Measurements from ENCODE around the gene LENG8. TPM values are rescaled to one million over a fixed set of nuclear protein-coding genes. Genes with fewer than 3 reads are reported as not detected.

The LENG8 gene
- total RNA-seq, 1 donor from 2014 or later = 193 TPM

DNA sequence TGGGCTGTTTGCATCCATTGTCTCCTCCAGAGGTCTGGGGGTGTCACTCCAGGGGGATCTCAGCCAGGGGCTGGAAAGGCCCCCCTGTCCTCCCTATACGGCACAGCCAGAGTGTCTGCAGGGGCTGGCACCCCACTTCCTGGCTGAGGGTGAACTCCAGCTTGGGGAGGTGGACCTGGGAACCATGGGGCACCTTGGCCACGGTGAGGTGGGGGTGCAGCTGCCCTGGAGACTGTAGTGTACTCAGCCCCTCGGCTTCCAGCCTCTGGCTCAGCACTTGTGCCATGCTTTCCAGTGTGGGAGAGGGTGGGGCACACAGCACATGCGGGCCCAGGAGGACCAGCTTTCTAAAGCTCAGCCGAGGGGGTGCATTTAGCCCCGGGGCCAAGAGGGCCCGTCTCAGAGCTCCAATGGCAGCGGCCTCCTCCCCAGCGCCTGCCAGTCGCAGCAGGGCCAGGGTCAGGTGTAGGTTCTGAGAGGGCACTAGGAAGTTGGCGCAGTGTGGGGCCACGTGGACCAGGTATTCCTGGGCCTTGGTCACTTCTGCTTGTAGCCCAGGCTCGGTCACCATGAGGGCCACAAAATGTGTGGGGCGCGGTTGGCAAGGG lies 13.2 kb downstream of the LENG8 start:
- peaks cover 13% of the 10 kb centered on the region for H3K36me3 ChIP-seq (ENCODE audit: insufficient read depth, low read length)
- peaks cover 49% of the 10 kb centered on the region for H4K20me1 ChIP-seq (ENCODE audit: insufficient read depth, low read length)
- Mint-ChIP-seq H3K27ac (ENCODE audit: unreplicated experiment) (peak overlapping the region; percentile 90), H3K4me1 (ENCODE audit: low read depth, unreplicated experiment) (peaks cover 8% of the 10 kb centered on the region), H3K9me3 (ENCODE audit: unreplicated experiment) (no peaks in the 10 kb centered on the region), H3K36me3 (ENCODE audit: low read depth, unreplicated experiment) (peaks cover 25% of the 10 kb centered on the region), H3K4me3 (ENCODE audit: unreplicated experiment) (peak overlapping the region; percentile 66), H3K27me3 (ENCODE audit: low read depth, unreplicated experiment) (no peaks in the 10 kb centered on the region)
- peak overlapping the region; percentile 93 for H3K4me2 ChIP-seq (ENCODE audit: low read length)
- no peaks in the 10 kb centered on the region for H3K9me3 ChIP-seq (ENCODE audit: insufficient read depth, low read depth, low read length)
- no peak for FAIRE-seq
- no peak overlapping the region for H3K27ac ChIP-seq (ENCODE audit: low read depth, low read length)
- no peaks in the 10 kb centered on the region for H3K27me3 ChIP-seq (ENCODE audit: insufficient read depth, low read length)
- H3K9ac ChIP-seq (ENCODE audit: low read length) = peak overlapping the region; percentile 84
- H3K79me2 ChIP-seq (ENCODE audit: insufficient read depth, low read length) = peaks cover 43% of the 10 kb centered on the region
- peak overlapping the region; percentile 54 for H3K4me3 ChIP-seq (ENCODE audit: insufficient read depth, low read depth, low read length)
- peaks cover 24% of the 10 kb centered on the region for H3K4me1 ChIP-seq (ENCODE audit: insufficient read depth, low read length)
- DNase-seq (ENCODE audit: low read depth) = no peak
- no peak overlapping the region for H2AFZ ChIP-seq (ENCODE audit: low read depth, low read length)
- TF ChIP-seq EZH2 (IDR thresholded peaks at IDR 0.05; ENCODE audit: insufficient read depth, low read length) (no peak), CTCF (IDR thresholded peaks at IDR 0.05; ENCODE audit: insufficient read depth, low read depth, low read length) (no peak)

DNA sequence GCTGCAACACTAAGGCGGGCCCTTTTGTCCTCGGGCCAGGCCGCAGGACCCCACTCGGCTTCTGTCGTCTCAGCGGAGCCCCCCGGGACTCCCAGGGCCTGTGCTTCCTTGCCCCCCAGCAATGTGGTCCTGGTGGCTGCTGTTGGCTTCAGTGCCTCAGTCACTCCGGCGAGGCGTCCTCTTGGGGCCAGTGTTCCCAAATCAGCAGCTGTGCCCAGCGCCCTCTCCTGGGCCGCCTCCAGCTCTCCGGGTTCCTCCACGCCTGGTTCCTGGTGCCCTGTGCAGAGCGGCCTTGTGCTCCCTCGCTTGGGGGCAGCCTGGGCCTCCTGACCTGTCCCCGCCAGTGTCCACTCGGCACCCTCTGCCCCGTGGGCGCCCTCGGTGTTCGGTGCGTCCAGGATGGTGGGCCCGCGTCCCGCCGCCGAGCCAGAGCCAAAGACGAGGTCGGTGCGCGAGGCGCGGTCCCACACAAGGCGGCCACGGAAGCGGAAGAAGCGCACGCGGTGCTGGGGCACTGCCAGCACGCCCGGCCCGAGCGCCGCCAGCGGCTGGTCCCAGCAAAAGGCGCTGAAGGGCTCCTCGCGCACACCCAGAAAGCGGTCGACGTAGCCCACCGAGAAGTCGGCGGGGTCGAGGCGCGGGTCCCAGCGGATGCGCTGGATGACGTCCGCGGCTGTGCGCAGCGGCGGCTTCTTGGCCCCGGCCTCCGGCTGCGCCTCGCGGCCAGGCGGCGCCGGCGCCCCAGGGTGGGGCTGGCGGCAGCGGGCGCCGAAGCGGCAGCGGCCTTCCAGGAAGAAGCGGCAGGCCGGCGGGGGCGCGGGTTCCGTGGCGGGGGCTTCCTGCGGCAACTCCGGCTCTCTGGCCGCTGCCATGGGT lies 13.9 kb downstream of the LENG8 start:
- Histone ChIP-seq H3K4me1 (ENCODE audit: insufficient read depth, low read length) (peaks cover 24% of the 10 kb centered on the region), H4K20me1 (ENCODE audit: insufficient read depth, low read length) (peaks cover 41% of the 10 kb centered on the region), H3K27me3 (ENCODE audit: insufficient read depth, low read length) (no peaks in the 10 kb centered on the region), H3K9me3 (ENCODE audit: insufficient read depth, low read depth, low read length) (no peaks in the 10 kb centered on the region), H3K27ac (ENCODE audit: low read depth, low read length) (peak overlapping the region; percentile 83), H3K79me2 (ENCODE audit: insufficient read depth, low read length) (peaks cover 38% of the 10 kb centered on the region), H3K36me3 (ENCODE audit: insufficient read depth, low read length) (peaks cover 10% of the 10 kb centered on the region), H3K4me2 (ENCODE audit: low read length) (peak overlapping the region; percentile 93), H2AFZ (ENCODE audit: low read depth, low read length) (peak overlapping the region; percentile 56), H3K4me3 (ENCODE audit: insufficient read depth, low read depth, low read length) (peak overlapping the region; percentile 54), H3K9ac (ENCODE audit: low read length) (peak overlapping the region; percentile 84)
- no peaks in the 10 kb centered on the region for H3K9me3 Mint-ChIP-seq (ENCODE audit: unreplicated experiment)
- H3K27ac Mint-ChIP-seq (ENCODE audit: unreplicated experiment) = peak overlapping the region; percentile 53
- H3K27me3 Mint-ChIP-seq (ENCODE audit: low read depth, unreplicated experiment) = no peaks in the 10 kb centered on the region
- TF ChIP-seq EZH2 (IDR thresholded peaks at IDR 0.05; ENCODE audit: insufficient read depth, low read length) = no peak
- FAIRE-seq (no peak), DNase-seq (ENCODE audit: low read depth) (no peak)
- peaks cover 23% of the 10 kb centered on the region for H3K36me3 Mint-ChIP-seq (ENCODE audit: low read depth, unreplicated experiment)
- peak overlapping the region; percentile 66 for H3K4me3 Mint-ChIP-seq (ENCODE audit: unreplicated experiment)
- peaks cover 8% of the 10 kb centered on the region for H3K4me1 Mint-ChIP-seq (ENCODE audit: low read depth, unreplicated experiment)

- H3K4me1 ChIP-seq (ENCODE audit: insufficient read depth, low read length) = peaks cover 24% of the 10 kb centered on the region
- peak within 1 kb of the TSS; percentile 84 for H3K9ac ChIP-seq (ENCODE audit: low read length)
- no peaks in the 10 kb centered on the region for H3K9me3 Mint-ChIP-seq (ENCODE audit: unreplicated experiment)
- peaks cover 5% of the 10 kb centered on the region for H3K36me3 ChIP-seq (ENCODE audit: insufficient read depth, low read length)
- TF ChIP-seq EZH2 (IDR thresholded peaks at IDR 0.05; ENCODE audit: insufficient read depth, low read length) (no peak), CTCF (IDR thresholded peaks at IDR 0.05; ENCODE audit: insufficient read depth, low read depth, low read length) (no peak)
- H3K27me3 Mint-ChIP-seq (ENCODE audit: low read depth, unreplicated experiment) = no peaks in the 10 kb centered on the region
- H3K9me3 ChIP-seq (ENCODE audit: insufficient read depth, low read depth, low read length) = no peaks in the 10 kb centered on the region
- H3K79me2 ChIP-seq (ENCODE audit: insufficient read depth, low read length) = peaks cover 31% of the 10 kb centered on the region
- peak within 1 kb of the TSS; percentile 96 for H3K27ac Mint-ChIP-seq (ENCODE audit: unreplicated experiment)
- H3K4me2 ChIP-seq (ENCODE audit: low read length) = peak within 1 kb of the TSS; percentile 93
- H3K36me3 Mint-ChIP-seq (ENCODE audit: low read depth, unreplicated experiment) = peaks cover 18% of the 10 kb centered on the region
- H3K27ac ChIP-seq (ENCODE audit: low read depth, low read length) = peak within 1 kb of the TSS; percentile 83
- FAIRE-seq (no peak), DNase-seq (ENCODE audit: low read depth) (peak; percentile 97)
- peak within 1 kb of the TSS; percentile 69 for H2AFZ ChIP-seq (ENCODE audit: low read depth, low read length)
- H3K4me3 Mint-ChIP-seq (ENCODE audit: unreplicated experiment) = peak within 1 kb of the TSS; percentile 84
- no peaks in the 10 kb centered on the region for H3K27me3 ChIP-seq (ENCODE audit: insufficient read depth, low read length)
- peak within 1 kb of the TSS; percentile 54 for H3K4me3 ChIP-seq (ENCODE audit: insufficient read depth, low read depth, low read length)
- H4K20me1 ChIP-seq (ENCODE audit: insufficient read depth, low read length) = peaks cover 34% of the 10 kb centered on the region
- H3K4me1 Mint-ChIP-seq (ENCODE audit: low read depth, unreplicated experiment) = peaks cover 8% of the 10 kb centered on the region
These were observed 14.6 kb downstream of the LENG8 start, which contains the start of gene LENG9 for GRCh38 chr19:54463531-54464043. Gene LENG9, minus strand, starts transcription at chr19:54463778. Its CDS starts 252 bp downstream, at chr19:54463526.

Data from astrocyte (in vitro differentiated cells and primary cell).